GM12878 (cell line): ENCODE results near the gene ADPGK.

Experiments
- ATF2 ChIP-seq: IDR thresholded peaks from 2 replicates; pipeline ENCODE4 v1.6.1; 2012; ENCODE audit warnings: low read length, inconsistent platforms
- EGR1 ChIP-seq, 2 experiments: IDR thresholded peaks; 1 replicate in 1 of 2; 2 replicates in 1 of 2; pipeline ENCODE4 v1.6.1; 2011 to 2012; ENCODE audit warnings: low read depth in 2 of 2, low read length in 2 of 2, borderline replicate concordance in 1 of 2, mild to moderate bottlenecking in 1 of 2, moderate library complexity in 1 of 2
- EZH2 ChIP-seq: IDR thresholded peaks from 2 replicates; pipeline ENCODE4 v1.6.1; 2012; ENCODE audit warnings: low read depth, mild to moderate bottlenecking, control low read depth, inconsistent platforms, low read length, borderline replicate concordance; ENCODE audit not compliant: control insufficient read depth
- FOS ChIP-seq: IDR thresholded peaks from 3 replicates; pipeline ENCODE4 v1.6.1; 2011; ENCODE audit warnings: borderline replicate concordance; ENCODE audit not compliant: insufficient read length; ENCODE audit errors: extremely low read depth
- LARP7 ChIP-seq: fragments of 450-650 bp; IDR thresholded peaks from 2 replicates; pipeline ENCODE4 v1.6.1; 2017; ENCODE audit warnings: mild to moderate bottlenecking
- MYC ChIP-seq: IDR thresholded peaks from 2 replicates; pipeline ENCODE4 v1.6.1; 2011; ENCODE audit warnings: mild to moderate bottlenecking, low read length, moderate library complexity, inconsistent platforms; ENCODE audit not compliant: insufficient read depth, insufficient replicate concordance, insufficient read length, severe bottlenecking
- POLR2AphosphoS2 ChIP-seq: IDR thresholded peaks from 2 replicates; pipeline ENCODE4 v1.6.1; 2011; ENCODE audit warnings: low read depth, mild to moderate bottlenecking, low read length, improper control_type of control experiment, moderate library complexity
- PRDM15 ChIP-seq: fragments of 450-650 bp; formaldehyde crosslinking; IDR thresholded peaks from 2 replicates; pipeline ENCODE4 v1.4.0; 2020; ENCODE audit warnings: mild to moderate bottlenecking, moderate library complexity
- RAD51 ChIP-seq: fragments of 450-650 bp; IDR thresholded peaks from 2 replicates; pipeline ENCODE4 v1.6.1; 2016; ENCODE audit warnings: moderate library complexity, mild to moderate bottlenecking, inconsistent platforms
- SIN3A ChIP-seq: IDR thresholded peaks from 2 replicates; pipeline ENCODE4 v1.6.1; 2012; ENCODE audit warnings: low read depth, low read length, improper control_type of control experiment
- TF ChIP-seq, protein P1 (sequence below), 3 experiments: IDR thresholded peaks in 2 of 3; conservative IDR thresholded peaks in 1 of 3; 2 replicates each; pipeline ENCODE4 v1.5.1; 2011; ENCODE audit warnings: low read depth in 3 of 3, low read length in 3 of 3, mild to moderate bottlenecking in 3 of 3, control low read depth in 2 of 3, moderate library complexity in 2 of 3, inconsistent platforms in 1 of 3, mixed read lengths in 1 of 3; ENCODE audit not compliant: control insufficient read depth in 2 of 3, insufficient read depth in 1 of 3; ENCODE audit errors: extremely low read depth in 1 of 3
- TF ChIP-seq, protein P2 (sequence below): fragments of 450-650 bp; IDR thresholded peaks from 2 replicates; pipeline ENCODE4 v1.6.1; 2017; ENCODE audit warnings: mild to moderate bottlenecking, moderate library complexity
- TF ChIP-seq, protein P3 (sequence below): fragments of 450-650 bp; formaldehyde crosslinking; IDR thresholded peaks from 2 replicates; pipeline ENCODE4 v1.4.0; 2022; ENCODE audit warnings: mild to moderate bottlenecking, moderate library complexity

DNA sequence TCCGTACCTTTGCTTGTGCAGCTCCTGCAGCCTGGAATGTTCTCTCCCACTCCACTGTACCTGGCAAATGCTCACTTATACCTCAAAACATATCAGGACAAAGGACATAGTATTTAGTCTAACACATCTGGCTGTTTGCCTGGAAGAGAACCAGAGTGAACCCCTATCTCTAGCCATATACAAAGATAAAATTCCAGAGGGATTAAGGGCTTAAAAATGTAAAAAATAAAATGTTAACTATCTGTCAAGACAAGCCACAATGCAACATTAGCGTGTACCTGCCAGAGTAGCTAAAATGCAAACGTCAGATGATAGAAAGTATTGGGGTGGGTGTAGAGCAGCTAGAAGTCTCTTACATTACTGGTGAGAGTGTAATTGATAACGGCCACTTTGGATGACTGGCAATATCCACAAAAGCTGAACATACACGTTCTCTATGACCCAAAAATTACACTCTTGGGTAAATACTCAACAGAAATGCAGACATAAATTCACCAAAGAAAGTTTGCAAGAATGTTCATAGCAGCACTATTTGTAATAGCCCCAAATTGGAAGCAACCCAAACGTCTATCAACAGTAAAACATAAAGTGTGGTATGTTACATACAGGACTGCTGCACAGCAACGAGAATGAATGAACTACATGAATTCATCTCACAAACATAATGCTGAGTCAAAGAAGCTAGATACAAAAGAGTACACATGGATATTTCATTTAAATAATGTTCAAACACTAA is 18.2 kb upstream of the ADPGK start:
- TF ChIP-seq, protein P1, sequence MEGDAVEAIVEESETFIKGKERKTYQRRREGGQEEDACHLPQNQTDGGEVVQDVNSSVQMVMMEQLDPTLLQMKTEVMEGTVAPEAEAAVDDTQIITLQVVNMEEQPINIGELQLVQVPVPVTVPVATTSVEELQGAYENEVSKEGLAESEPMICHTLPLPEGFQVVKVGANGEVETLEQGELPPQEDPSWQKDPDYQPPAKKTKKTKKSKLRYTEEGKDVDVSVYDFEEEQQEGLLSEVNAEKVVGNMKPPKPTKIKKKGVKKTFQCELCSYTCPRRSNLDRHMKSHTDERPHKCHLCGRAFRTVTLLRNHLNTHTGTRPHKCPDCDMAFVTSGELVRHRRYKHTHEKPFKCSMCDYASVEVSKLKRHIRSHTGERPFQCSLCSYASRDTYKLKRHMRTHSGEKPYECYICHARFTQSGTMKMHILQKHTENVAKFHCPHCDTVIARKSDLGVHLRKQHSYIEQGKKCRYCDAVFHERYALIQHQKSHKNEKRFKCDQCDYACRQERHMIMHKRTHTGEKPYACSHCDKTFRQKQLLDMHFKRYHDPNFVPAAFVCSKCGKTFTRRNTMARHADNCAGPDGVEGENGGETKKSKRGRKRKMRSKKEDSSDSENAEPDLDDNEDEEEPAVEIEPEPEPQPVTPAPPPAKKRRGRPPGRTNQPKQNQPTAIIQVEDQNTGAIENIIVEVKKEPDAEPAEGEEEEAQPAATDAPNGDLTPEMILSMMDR (IDR thresholded peaks at IDR 0.05 in 2 of 3, conservative IDR thresholded peaks at IDR 0.05 in 1 of 3; ENCODE audit: control insufficient read depth in 2 of 3, extremely low read depth in 1 of 3, insufficient read depth in 1 of 3, low read depth in 3 of 3, low read length in 3 of 3), result no peak
- no peak for TF ChIP-seq MYC
- no peak for TF ChIP-seq EZH2
- TF ChIP-seq, protein P2, sequence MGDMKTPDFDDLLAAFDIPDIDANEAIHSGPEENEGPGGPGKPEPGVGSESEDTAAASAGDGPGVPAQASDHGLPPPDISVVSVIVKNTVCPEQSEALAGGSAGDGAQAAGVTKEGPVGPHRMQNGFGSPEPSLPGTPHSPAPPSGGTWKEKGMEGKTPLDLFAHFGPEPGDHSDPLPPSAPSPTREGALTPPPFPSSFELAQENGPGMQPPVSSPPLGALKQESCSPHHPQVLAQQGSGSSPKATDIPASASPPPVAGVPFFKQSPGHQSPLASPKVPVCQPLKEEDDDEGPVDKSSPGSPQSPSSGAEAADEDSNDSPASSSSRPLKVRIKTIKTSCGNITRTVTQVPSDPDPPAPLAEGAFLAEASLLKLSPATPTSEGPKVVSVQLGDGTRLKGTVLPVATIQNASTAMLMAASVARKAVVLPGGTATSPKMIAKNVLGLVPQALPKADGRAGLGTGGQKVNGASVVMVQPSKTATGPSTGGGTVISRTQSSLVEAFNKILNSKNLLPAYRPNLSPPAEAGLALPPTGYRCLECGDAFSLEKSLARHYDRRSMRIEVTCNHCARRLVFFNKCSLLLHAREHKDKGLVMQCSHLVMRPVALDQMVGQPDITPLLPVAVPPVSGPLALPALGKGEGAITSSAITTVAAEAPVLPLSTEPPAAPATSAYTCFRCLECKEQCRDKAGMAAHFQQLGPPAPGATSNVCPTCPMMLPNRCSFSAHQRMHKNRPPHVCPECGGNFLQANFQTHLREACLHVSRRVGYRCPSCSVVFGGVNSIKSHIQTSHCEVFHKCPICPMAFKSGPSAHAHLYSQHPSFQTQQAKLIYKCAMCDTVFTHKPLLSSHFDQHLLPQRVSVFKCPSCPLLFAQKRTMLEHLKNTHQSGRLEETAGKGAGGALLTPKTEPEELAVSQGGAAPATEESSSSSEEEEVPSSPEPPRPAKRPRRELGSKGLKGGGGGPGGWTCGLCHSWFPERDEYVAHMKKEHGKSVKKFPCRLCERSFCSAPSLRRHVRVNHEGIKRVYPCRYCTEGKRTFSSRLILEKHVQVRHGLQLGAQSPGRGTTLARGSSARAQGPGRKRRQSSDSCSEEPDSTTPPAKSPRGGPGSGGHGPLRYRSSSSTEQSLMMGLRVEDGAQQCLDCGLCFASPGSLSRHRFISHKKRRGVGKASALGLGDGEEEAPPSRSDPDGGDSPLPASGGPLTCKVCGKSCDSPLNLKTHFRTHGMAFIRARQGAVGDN, result no peak
- TF ChIP-seq PRDM15, result no peak
- no peak for TF ChIP-seq LARP7
- TF ChIP-seq EGR1 (IDR thresholded peaks at IDR 0.05; ENCODE audit: borderline replicate concordance in 1 of 2, low read depth in 2 of 2, low read length in 2 of 2), result no peak
- no peak for TF ChIP-seq POLR2AphosphoS2
- TF ChIP-seq, protein P3, sequence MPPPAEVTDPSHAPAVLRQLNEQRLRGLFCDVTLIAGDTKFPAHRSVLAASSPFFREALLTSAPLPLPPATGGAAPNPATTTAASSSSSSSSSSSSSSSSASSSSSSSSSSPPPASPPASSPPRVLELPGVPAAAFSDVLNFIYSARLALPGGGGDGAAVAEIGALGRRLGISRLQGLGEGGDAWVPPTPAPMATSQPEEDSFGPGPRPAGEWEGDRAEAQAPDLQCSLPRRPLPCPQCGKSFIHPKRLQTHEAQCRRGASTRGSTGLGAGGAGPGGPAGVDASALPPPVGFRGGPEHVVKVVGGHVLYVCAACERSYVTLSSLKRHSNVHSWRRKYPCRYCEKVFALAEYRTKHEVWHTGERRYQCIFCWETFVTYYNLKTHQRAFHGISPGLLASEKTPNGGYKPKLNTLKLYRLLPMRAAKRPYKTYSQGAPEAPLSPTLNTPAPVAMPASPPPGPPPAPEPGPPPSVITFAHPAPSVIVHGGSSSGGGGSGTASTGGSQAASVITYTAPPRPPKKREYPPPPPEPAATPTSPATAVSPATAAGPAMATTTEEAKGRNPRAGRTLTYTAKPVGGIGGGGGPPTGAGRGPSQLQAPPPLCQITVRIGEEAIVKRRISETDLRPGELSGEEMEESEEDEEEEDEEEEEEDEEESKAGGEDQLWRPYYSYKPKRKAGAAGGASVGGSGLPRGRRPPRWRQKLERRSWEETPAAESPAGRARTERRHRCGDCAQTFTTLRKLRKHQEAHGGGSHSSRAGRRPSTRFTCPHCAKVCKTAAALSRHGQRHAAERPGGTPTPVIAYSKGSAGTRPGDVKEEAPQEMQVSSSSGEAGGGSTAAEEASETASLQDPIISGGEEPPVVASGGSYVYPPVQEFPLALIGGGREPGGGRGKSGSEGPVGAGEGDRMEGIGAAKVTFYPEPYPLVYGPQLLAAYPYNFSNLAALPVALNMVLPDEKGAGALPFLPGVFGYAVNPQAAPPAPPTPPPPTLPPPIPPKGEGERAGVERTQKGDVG (CRISPR knock-in tag), result no peak
- no peak for TF ChIP-seq ATF2
- no peak for TF ChIP-seq FOS
- TF ChIP-seq SIN3A, result no peak
- no peak for TF ChIP-seq RAD51
